OCI-LY7 (cell line): ENCODE measurements around the gene TTYH1. TPM values are rescaled to one million over a fixed set of nuclear protein-coding genes. Genes with fewer than 3 reads are reported as not detected.

Experiments
- BruUV-seq: library from RNA; stranded (reverse); fragments of 400-500 nt; replicated peaks from 2 replicates; lab custom pipeline; 2021; lab: Mats Ljungman, UMichigan
- CTCF ChIA-PET: fragments of 300-600 bp; sonication (Branson Sonifier 250); formaldehyde crosslinking; loops from one replicate; lab custom pipeline; 2022; ENCODE audit warnings: antibody characterized with exemption; ENCODE audit not compliant: unreplicated experiment; lab: Charles Lee
- POLR2A ChIA-PET: fragments of 300-600 bp; sonication (Branson Sonifier 250); formaldehyde crosslinking; loops from one replicate; lab custom pipeline; 2022; ENCODE audit warnings: antibody characterized with exemption; lab: Charles Lee
- DNase-seq: peaks from one replicate; pipeline ENCODE4 v3.0.0-alpha.2; 2015; ENCODE audit warnings: low spot score
- H2AFZ ChIP-seq: fragments of 200-600 bp; sonication (generic), shearing (Covaris generic); 2 replicates; pipeline ENCODE4 v1.6.1; 2014; ENCODE audit warnings: mild to moderate bottlenecking, antibody characterized with exemption, low read length, moderate library complexity
- H3K27ac ChIP-seq: fragments of 200-600 bp; sonication (generic); 2 replicates; pipeline ENCODE4 v1.5.1; 2014; ENCODE audit warnings: mixed run types, low read depth, mild to moderate bottlenecking, moderate library complexity, low read length, inconsistent platforms; ENCODE audit not compliant: poor library complexity, severe bottlenecking
- H3K36me3 ChIP-seq: fragments of 200-600 bp; sonication (generic); 2 replicates; pipeline ENCODE4 v1.6.1; 2014; ENCODE audit warnings: mild to moderate bottlenecking, antibody characterized with exemption, low read length, moderate library complexity, mixed read lengths; ENCODE audit not compliant: insufficient read depth
- H3K4me1 ChIP-seq: fragments of 200-600 bp; sonication (generic); 2 replicates; pipeline ENCODE4 v1.5.1; 2014; ENCODE audit warnings: mild to moderate bottlenecking, low read length; ENCODE audit not compliant: insufficient read depth, poor library complexity, severe bottlenecking
- H3K4me2 ChIP-seq: fragments of 200-600 bp; sonication (generic); 2 replicates; pipeline ENCODE4 v1.6.1; 2014; ENCODE audit warnings: mild to moderate bottlenecking, low read length
- H3K4me3 ChIP-seq: fragments of 200-600 bp; sonication (generic); 2 replicates; pipeline ENCODE4 v1.5.1; 2014; ENCODE audit warnings: mild to moderate bottlenecking, low read depth, low read length; ENCODE audit not compliant: poor library complexity, severe bottlenecking
- H3K79me2 ChIP-seq: fragments of 200-600 bp; sonication (generic); 2 replicates; pipeline ENCODE4 v1.6.1; 2016; ENCODE audit warnings: low read depth, mild to moderate bottlenecking, low read length, moderate library complexity, mixed read lengths; ENCODE audit not compliant: insufficient read depth
- H3K9me2 ChIP-seq: fragments of 200-600 bp; sonication (generic); 2 replicates; pipeline ENCODE4 v1.6.1; 2016; ENCODE audit warnings: mild to moderate bottlenecking, low read length, mixed read lengths; ENCODE audit not compliant: insufficient read depth
- H3K9me3 ChIP-seq: fragments of 200-600 bp; sonication (generic); 2 replicates; pipeline ENCODE4 v1.6.1; 2014; ENCODE audit warnings: mild to moderate bottlenecking, mixed run types, low read length, mixed read lengths
- H4K20me1 ChIP-seq: fragments of 200-600 bp; sonication (generic); 2 replicates; pipeline ENCODE4 v1.6.1; 2014; ENCODE audit warnings: mild to moderate bottlenecking, antibody characterized with exemption, low read length, moderate library complexity, mixed read lengths; ENCODE audit not compliant: insufficient read depth
- CTCF ChIP-seq: fragments of 200-600 bp; sonication (generic); conservative IDR thresholded peaks from 2 replicates; pipeline ENCODE4 v1.5.1; 2014; ENCODE audit warnings: mild to moderate bottlenecking, antibody characterized with exemption, low read length, moderate library complexity, mixed read lengths
- EZH2phosphoT487 ChIP-seq: fragments of 200-600 bp; sonication (generic); IDR thresholded peaks from 2 replicates; pipeline ENCODE4 v1.6.1; 2018; ENCODE audit warnings: low read depth, borderline replicate concordance, mild to moderate bottlenecking, mixed run types, antibody characterized with exemption, low read length, moderate library complexity, mixed read lengths
- intact Hi-C: fragments of 100-400 bp; cut with micrococcal nuclease; formaldehyde crosslinking; loops from one replicate; pipeline ENCODE4 v1.10.0; 2022; ENCODE audit not compliant: unreplicated experiment
- total RNA-seq, 2 experiments: library from RNA; depleted of rRNA in 1 of 2; stranded (reverse); fragments of >200 nt in 1 of 2; shearing (Covaris generic) in 1 of 2; gene quantifications; 2 replicates each; pipeline ENCODE4 v1.2.3, GENCODE V29; 2014 to 2022

Gene TTYH1
- total RNA-seq, 2 experiments from 2014 or later, result 0.53 TPM; not detected in 1

- Histone ChIP-seq H3K4me2 (no peak overlapping the region), H4K20me1 (no peaks in the 10 kb centered on the region), H3K9me3 (no peaks in the 10 kb centered on the region), H3K9me2 (no peaks in the 10 kb centered on the region), H3K4me3 (no peak overlapping the region), H3K4me1 (peaks cover 7% of the 10 kb centered on the region), H3K36me3 (no peaks in the 10 kb centered on the region), H3K27ac (no peak overlapping the region), H3K79me2 (no peaks in the 10 kb centered on the region), H2AFZ (no peak overlapping the region)
- intact Hi-C loops, result no loop called here
- no peak for DNase-seq
- POLR2A ChIA-PET, result interaction anchor here (0.6 kb wide), 1 partner anchor 17 kb away, joined by 4 read pairs; the partner anchor contains the start of gene LENG8
- no TSS peak for BruUV-seq
- CTCF ChIA-PET, result no interaction called here
- TF ChIP-seq EZH2phosphoT487 (no peak), CTCF (no peak)
Measured at GRCh38 chr19:54432144-54432738, 17.0 kb downstream of the TTYH1 start.

GRCh38 chr19:54433697-54434096, 18.4 kb downstream of the TTYH1 start:
- no peak for DNase-seq
- no peak overlapping the region for H3K4me2 ChIP-seq
- H3K79me2 ChIP-seq, result no peaks in the 10 kb centered on the region
- H3K27ac ChIP-seq, result no peak overlapping the region
- no peak overlapping the region for H3K4me3 ChIP-seq
- H4K20me1 ChIP-seq, result no peaks in the 10 kb centered on the region
- no peaks in the 10 kb centered on the region for H3K9me3 ChIP-seq
- intact Hi-C loops, result no loop called here
- H3K36me3 ChIP-seq, result peaks cover 8% of the 10 kb centered on the region; the same call in 1 of the 2 replicates
- BruUV-seq, result no TSS peak
- no peak overlapping the region for H2AFZ ChIP-seq
- TF ChIP-seq CTCF (no peak), EZH2phosphoT487 (no peak)
- CTCF ChIA-PET, result no interaction called here
- H3K9me2 ChIP-seq, result no peaks in the 10 kb centered on the region
- POLR2A ChIA-PET, result no interaction called here
- H3K4me1 ChIP-seq, result peaks cover 7% of the 10 kb centered on the region
